H1 (cell line): Measurements from ENCODE around the gene SSMEM1. TPM values are rescaled to one million over a fixed set of nuclear protein-coding genes. Genes with fewer than 3 reads are reported as not detected.

Experiments
- CTCF ChIA-PET: fragments of 300-600 bp; sonication (Branson Sonifier 250); formaldehyde crosslinking; loops from one replicate; lab custom pipeline; 2021; ENCODE audit not compliant: partially characterized antibody; lab: Charles Lee
- POLR2A ChIA-PET: fragments of 300-600 bp; sonication (Branson Sonifier 250); formaldehyde crosslinking; loops from one replicate; lab custom pipeline; 2021; ENCODE audit warnings: inconsistent platforms; ENCODE audit not compliant: partially characterized antibody; lab: Charles Lee
- DNase-seq, 2 experiments: peaks; one replicate each; pipeline versions ENCODE4 v3.0.0 to v3.0.0-alpha.2; 2010 to 2022; ENCODE audit warnings: low spot score in 2 of 2, low read depth in 1 of 2, mixed read lengths in 1 of 2
- FAIRE-seq: peaks from 2 replicates; lab custom pipeline; 2011; peaks lifted over from hg19 to GRCh38; lab: Jason Lieb, UNC
- H2AFZ ChIP-seq: 2 replicates; pipeline ENCODE4 v1.8.1; 2012; ENCODE audit warnings: low read length, inconsistent platforms
- H2AK5ac ChIP-seq: 2 replicates; pipeline ENCODE4 v1.6.1; 2013; ENCODE audit warnings: low read depth, low read length
- H2BK120ac ChIP-seq: replicated peaks from 2 replicates; pipeline ENCODE3; 2013; ENCODE audit warnings: low read depth, low read length, inconsistent platforms
- H2BK12ac ChIP-seq: 2 replicates; pipeline ENCODE4 v1.6.1; 2013; ENCODE audit warnings: low read depth, low read length
- H2BK15ac ChIP-seq: 2 replicates; pipeline ENCODE4 v1.6.1; 2013; ENCODE audit warnings: low read length
- H2BK20ac ChIP-seq: 2 replicates; pipeline ENCODE4 v1.6.1; 2013; ENCODE audit warnings: low read length
- H2BK5ac ChIP-seq: 2 replicates; pipeline ENCODE4 v1.6.1; 2013; ENCODE audit warnings: low read depth, low read length
- H3K14ac ChIP-seq: 2 replicates; pipeline ENCODE4 v1.6.1; 2013; ENCODE audit warnings: inconsistent platforms; ENCODE audit not compliant: insufficient read length
- H3K18ac ChIP-seq: 2 replicates; pipeline ENCODE4 v1.6.1; 2013; ENCODE audit warnings: low read length; ENCODE audit errors: extremely low read depth
- H3K23ac ChIP-seq: 2 replicates; pipeline ENCODE4 v1.6.1; 2013; ENCODE audit warnings: inconsistent platforms; ENCODE audit not compliant: insufficient read length
- H3K23me2 ChIP-seq: 2 replicates; pipeline ENCODE4 v1.6.1; 2013; ENCODE audit warnings: low read depth, low read length
- H3K27ac ChIP-seq: 2 replicates; pipeline ENCODE4 v1.6.1; 2011; ENCODE audit warnings: low read depth, low read length, inconsistent platforms
- H3K27me3 ChIP-seq, 4 experiments: replicated peaks in 1 of 4; 1 replicate in 1 of 4; 2 replicates in 3 of 4; pipeline versions ENCODE4 v1.6.1 to v1.8.1; 2011 to 2013; ENCODE audit warnings: low read length in 3 of 4, mild to moderate bottlenecking in 3 of 4, inconsistent platforms in 2 of 4, mixed read lengths in 2 of 4, moderate library complexity in 1 of 4; ENCODE audit not compliant: control insufficient read depth in 3 of 4, insufficient read depth in 3 of 4; ENCODE audit errors: extremely low read depth in 1 of 4
- H3K36me3 ChIP-seq, 4 experiments: 2 replicates each; pipeline versions ENCODE4 v1.6.1 to v1.8.1; 2011 to 2013; ENCODE audit warnings: mild to moderate bottlenecking in 4 of 4, low read length in 3 of 4, moderate library complexity in 2 of 4, control low read depth in 1 of 4, inconsistent platforms in 1 of 4; ENCODE audit not compliant: insufficient read depth in 4 of 4, control insufficient read depth in 2 of 4
- H3K4ac ChIP-seq: replicated peaks from 2 replicates; pipeline ENCODE3; 2013; ENCODE audit warnings: low read length, low read depth, mixed read lengths, inconsistent platforms; ENCODE audit not compliant: insufficient read length
- H3K4me1 ChIP-seq, 4 experiments: replicated peaks in 1 of 4; 1 replicate in 1 of 4; 2 replicates in 3 of 4; pipeline versions ENCODE4 v1.6.1 to v1.8.1; 2011 to 2013; ENCODE audit warnings: low read length in 3 of 4, inconsistent platforms in 2 of 4, mixed read lengths in 1 of 4; ENCODE audit not compliant: insufficient read depth in 4 of 4, control insufficient read depth in 3 of 4
- H3K4me2 ChIP-seq, 2 experiments: 2 replicates each; pipeline versions ENCODE4 v1.6.1 to v1.8.1; 2011 to 2013; ENCODE audit warnings: low read depth in 2 of 2, low read length in 2 of 2, control low read depth in 1 of 2, inconsistent platforms in 1 of 2, mild to moderate bottlenecking in 1 of 2; ENCODE audit not compliant: insufficient read depth in 1 of 2
- H3K4me3 ChIP-seq, 4 experiments: fragments of 200-600, 300-600 bp in 1 of 4; sonication (generic), shearing (Covaris generic), sonication (Bioruptor Twin) in 1 of 4; 2 replicates each; pipeline versions ENCODE4 v1.5.1 to v1.8.1; 2011 to 2016; ENCODE audit warnings: low read length in 4 of 4, low read depth in 3 of 4, control low read depth in 2 of 4, inconsistent platforms in 2 of 4, mild to moderate bottlenecking in 2 of 4, mixed read lengths in 1 of 4, moderate library complexity in 1 of 4; ENCODE audit not compliant: insufficient read depth in 2 of 4; ENCODE audit errors: extremely low read depth in 1 of 4
- H3K56ac ChIP-seq: replicated peaks from 2 replicates; pipeline ENCODE3; 2013; ENCODE audit warnings: low read depth, mild to moderate bottlenecking, mixed read lengths, low read length, inconsistent platforms; ENCODE audit not compliant: insufficient read length
- H3K79me1 ChIP-seq: 2 replicates; pipeline ENCODE4 v1.6.1; 2013; ENCODE audit warnings: low read depth, low read length, control low read depth
- H3K79me2 ChIP-seq, 2 experiments: 2 replicates each; pipeline versions ENCODE4 v1.6.1 to v1.8.1; 2012 to 2013; ENCODE audit warnings: low read length in 2 of 2, mild to moderate bottlenecking in 2 of 2, inconsistent platforms in 1 of 2; ENCODE audit not compliant: insufficient read depth in 2 of 2, control insufficient read depth in 1 of 2
- H3K9ac ChIP-seq, 4 experiments: replicated peaks in 1 of 4; 1 replicate in 1 of 4; 2 replicates in 3 of 4; pipeline versions ENCODE4 v1.6.1 to v1.8.1; 2011 to 2013; ENCODE audit warnings: low read depth in 3 of 4, low read length in 3 of 4, control low read depth in 2 of 4, mild to moderate bottlenecking in 2 of 4, moderate library complexity in 2 of 4, inconsistent platforms in 1 of 4; ENCODE audit errors: extremely low read depth in 1 of 4
- H3K9me3 ChIP-seq, 2 experiments: 2 replicates each; pipeline versions ENCODE4 v1.6.1 to v1.8.1; 2012 to 2013; ENCODE audit warnings: mild to moderate bottlenecking in 2 of 2, moderate library complexity in 2 of 2, control low read depth in 1 of 2, inconsistent platforms in 1 of 2, low read depth in 1 of 2, low read length in 1 of 2, mixed read lengths in 1 of 2; ENCODE audit not compliant: insufficient read depth in 2 of 2
- H4K20me1 ChIP-seq, 2 experiments: replicated peaks in 1 of 2; 2 replicates each; pipeline versions ENCODE3 to v1.8.1; 2011 to 2013; ENCODE audit warnings: inconsistent platforms in 2 of 2, low read length in 2 of 2, mild to moderate bottlenecking in 1 of 2; ENCODE audit not compliant: insufficient read depth in 2 of 2, control insufficient read depth in 1 of 2
- H4K5ac ChIP-seq: 2 replicates; pipeline ENCODE4 v1.6.1; 2013; ENCODE audit warnings: low read length, low read depth, mixed read lengths, inconsistent platforms; ENCODE audit not compliant: insufficient read length
- H4K8ac ChIP-seq: 2 replicates; pipeline ENCODE4 v1.8.0; 2013; ENCODE audit warnings: mild to moderate bottlenecking, moderate library complexity, low read length, inconsistent platforms; ENCODE audit not compliant: insufficient read depth; ENCODE audit errors: extremely low read depth
- H4K91ac ChIP-seq: replicated peaks from 2 replicates; pipeline ENCODE3; 2013; ENCODE audit warnings: low read length, mixed read lengths, inconsistent platforms; ENCODE audit not compliant: insufficient read length
- ZNF274 ChIP-seq: IDR thresholded peaks from 2 replicates; pipeline ENCODE4 v1.7.0; 2012; ENCODE audit warnings: low read length, borderline replicate concordance; ENCODE audit errors: extremely low read depth
- WGBS, 2 experiments: shearing (Covaris generic) in 1 of 2; methylation state at CpG; one replicate each; pipeline versions ENCODE4 v1.1.6 to v1.1.7; 2013 to 2015; ENCODE audit warnings: low lambda C conversion rate in 2 of 2, mixed read lengths in 2 of 2, inconsistent platforms in 1 of 2, low coverage in 1 of 2, missing lambda C conversion rate in 1 of 2; ENCODE audit not compliant: insufficient replicate concordance in 2 of 2, insufficient coverage in 1 of 2, insufficient read length in 1 of 2; ENCODE audit errors: extremely low coverage in 1 of 2, missing lambda C conversion rate in 1 of 2; 5-methylcytosine and 5-hydroxymethylcytosine counted together
- polyA plus RNA-seq, 7 experiments: library from polyadenylated mRNA; depleted of rRNA in 3 of 7; stranded (reverse) in 5 of 7; unstranded in 2 of 7; fragments of >200 nt in 5 of 7; fragments of 200-250 nt in 2 of 7; gene quantifications; 1 replicate in 5 of 7; 2 replicates in 1 of 7; 4 replicates in 1 of 7; pipeline versions ENCODE4 v1.2.1 to v1.2.3, GENCODE V29; 2011 to 2013; ENCODE audit warnings: missing spikeins in 2 of 7, mixed read lengths in 2 of 7
- total RNA-seq: library from RNA; stranded (reverse); fragmentation: NEBNext Ultra II Directional; extraction: Animal tissue kit (Norgen Biotek cat#: 25700); gene quantifications from 2 replicates; pipeline ENCODE4 v1.2.1, GENCODE V29; 2021

The SSMEM1 gene
- total and polyA plus RNA-seq, 2 of the 8 experiments (the other 6 are each of a cell fraction or from before 2014, with no cell fraction given) = not detected

DNA sequence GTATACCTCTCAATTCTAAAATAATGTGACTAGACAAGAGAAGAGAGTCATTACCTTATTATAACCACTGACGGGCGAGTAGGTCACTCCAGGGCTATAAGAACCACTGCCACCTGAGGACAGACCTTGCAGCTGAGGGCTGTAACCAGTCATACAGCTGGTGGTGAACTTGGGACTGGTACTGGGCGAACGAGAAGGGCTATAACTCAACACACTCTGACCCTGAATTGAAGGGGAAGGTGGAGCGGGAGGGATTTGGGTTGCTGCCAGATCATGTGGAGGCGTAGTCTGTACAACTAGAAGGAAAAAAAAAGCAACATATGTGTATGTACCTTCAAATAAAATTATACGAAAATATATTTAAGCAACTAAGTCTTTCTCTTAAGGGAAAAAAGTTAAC is 5.9 kb upstream of the SSMEM1 start:
- POLR2A ChIA-PET = interaction anchor here (0.6 to 1.2 kb wide), 3 partner anchors 11 to 293 kb away, joined by 3 read pairs; partner anchors contain the start of gene KLHDC10

More for the DNA sequence above, 5.9 kb upstream of the SSMEM1 start:
- Histone ChIP-seq H3K56ac (no peak overlapping the region), H2BK12ac (no peak overlapping the region), H3K23ac (no peak overlapping the region), H3K79me1 (peaks cover 2% of the 10 kb centered on the region; the same call in 1 of the 2 replicates), H2BK5ac (no peak overlapping the region), H2BK15ac (no peak overlapping the region), H2AK5ac (no peak overlapping the region), H3K9me3 (no peaks in the 10 kb centered on the region), H3K27me3 (no peaks in the 10 kb centered on the region), H2BK120ac (no peak overlapping the region), H3K79me2 (peaks cover 0 to 7% of the 10 kb centered on the region in 2 experiments; a peak in 1 of 4 replicates), H3K4me3 (no peak overlapping the region), H4K20me1 (peaks cover 0 to 2% of the 10 kb centered on the region in 2 experiments), H3K4me1 (no peaks in the 10 kb centered on the region), H3K36me3 (peaks cover 2 to 59% (median 30%) of the 10 kb centered on the region in 4 experiments), H2BK20ac (no peak overlapping the region), H3K4me2 (no peak overlapping the region), H4K8ac (no peak overlapping the region), H3K18ac (no peak overlapping the region), H3K14ac (no peak overlapping the region), H3K4ac (no peak overlapping the region), H3K9ac (no peak overlapping the region), H4K5ac (no peak overlapping the region), H4K91ac (no peak overlapping the region), H3K23me2 (no peaks in the 10 kb centered on the region), H3K27ac (no peak overlapping the region), H2AFZ (no peak overlapping the region)
- no peak for DNase-seq
- 85% methylated on average over 7 of the region's 7 CpGs; no CpG with 5 or more reads in 1 of the 2 experiments for WGBS, 2 experiments
- no peak for FAIRE-seq
- CTCF ChIA-PET = interaction anchor here (0.7 to 1.3 kb wide), 4 partner anchors 9 to 286 kb away, joined by 3 to 5 read pairs (median 4); no protein-coding TSS in a partner anchor
- TF ChIP-seq ZNF274 = no peak
